Stimulated activated CD4-positive, alpha-beta T cell treated with anti-CD3 and anti-CD28 coated beads, Interleukin-1b, Interleukin-23, amount 100 ng/mL, for 24 hours (primary cell): ENCODE results near the gene EML4.

Experiments
- DNase-seq, 4 experiments: peaks; one replicate each; pipeline ENCODE4 v3.0.0-alpha.2; 2020; ENCODE audit warnings: low read depth in 4 of 4, low spot score in 1 of 4

Gene EML4

GRCh38 chr2:42296226-42296625 lies 127.1 kb downstream of the EML4 start:
- DNase-seq, result no peak

- DNase-seq, result no peak
These were observed 128.3 kb downstream of the EML4 start for GRCh38 chr2:42297322-42297936.

- no peak for DNase-seq
These were observed 129.0 kb downstream of the EML4 start for GRCh38 chr2:42298132-42298531.

GRCh38 chr2:42298996-42299754 lies 130.0 kb downstream of the EML4 start:
- no peak for DNase-seq

GRCh38 chr2:42300527-42300926 lies 131.4 kb downstream of the EML4 start:
- DNase-seq, result no peak

DNA sequence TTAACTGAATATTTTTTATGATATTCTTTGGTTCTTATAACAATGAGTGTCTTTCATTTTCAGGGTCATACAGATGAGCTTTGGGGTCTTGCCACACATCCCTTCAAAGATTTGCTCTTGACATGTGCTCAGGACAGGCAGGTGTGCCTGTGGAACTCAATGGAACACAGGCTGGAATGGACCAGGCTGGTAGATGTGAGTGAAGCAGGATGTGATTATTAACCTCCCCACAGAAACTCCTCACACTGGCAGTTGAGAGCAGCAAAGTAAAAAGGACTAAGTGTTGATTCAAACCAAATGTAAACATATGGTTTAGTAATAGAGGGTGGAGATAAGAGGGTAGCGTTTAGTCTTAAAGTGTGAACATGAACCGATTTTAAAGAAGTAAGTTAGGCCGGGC lies 134.1 kb downstream of the EML4 start:
- no peak for DNase-seq

GRCh38 chr2:42304059-42304713 lies 135.0 kb downstream of the EML4 start:
- no peak for DNase-seq

- DNase-seq, result no peak
These were observed 138.0 kb downstream of the EML4 start for GRCh38 chr2:42307180-42307579.

DNA sequence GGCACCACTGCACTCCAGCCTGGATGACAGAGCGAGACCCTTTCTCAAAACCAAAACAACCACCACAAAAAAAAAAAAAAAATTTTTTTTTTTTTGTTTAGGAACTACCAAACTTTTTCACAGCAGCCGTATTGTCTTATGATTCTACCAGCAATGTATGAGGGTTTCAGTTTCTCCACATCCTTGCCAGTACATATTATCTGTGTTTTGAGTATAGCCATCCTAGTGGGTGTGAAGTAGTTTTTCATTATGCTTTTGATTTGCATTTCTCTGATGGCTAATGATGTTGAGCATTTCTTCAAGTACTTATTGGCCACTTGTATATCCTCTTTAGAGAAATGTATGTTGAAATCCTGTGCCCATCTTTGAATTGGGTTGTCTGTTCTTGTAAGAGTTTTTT lies 140.2 kb downstream of the EML4 start:
- no peak for DNase-seq

DNA sequence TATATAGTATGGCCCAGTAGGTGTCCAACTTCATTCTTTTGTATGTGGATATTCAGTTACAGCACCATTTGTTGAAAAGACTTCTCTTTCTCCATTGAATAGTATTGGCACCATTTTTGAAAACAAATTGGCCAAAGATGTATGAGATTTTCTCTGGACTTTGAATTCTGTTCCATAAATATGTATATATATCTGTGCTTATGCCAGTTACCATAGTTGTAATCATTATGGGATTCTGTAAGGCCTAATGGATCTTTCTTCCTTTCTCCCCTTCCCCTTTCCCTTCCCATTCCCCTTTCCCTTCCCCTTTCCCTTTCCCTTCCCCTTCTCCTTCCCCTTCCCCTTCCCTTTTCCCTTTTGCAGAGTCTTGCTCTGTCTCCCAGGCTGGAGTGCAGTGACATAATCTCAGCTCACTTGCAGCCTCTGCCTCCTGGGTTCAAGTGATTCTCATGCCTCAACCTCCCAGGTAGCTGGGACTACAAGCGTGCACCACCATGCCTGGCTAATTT lies 140.9 kb downstream of the EML4 start:
- DNase-seq, result no peak

DNA sequence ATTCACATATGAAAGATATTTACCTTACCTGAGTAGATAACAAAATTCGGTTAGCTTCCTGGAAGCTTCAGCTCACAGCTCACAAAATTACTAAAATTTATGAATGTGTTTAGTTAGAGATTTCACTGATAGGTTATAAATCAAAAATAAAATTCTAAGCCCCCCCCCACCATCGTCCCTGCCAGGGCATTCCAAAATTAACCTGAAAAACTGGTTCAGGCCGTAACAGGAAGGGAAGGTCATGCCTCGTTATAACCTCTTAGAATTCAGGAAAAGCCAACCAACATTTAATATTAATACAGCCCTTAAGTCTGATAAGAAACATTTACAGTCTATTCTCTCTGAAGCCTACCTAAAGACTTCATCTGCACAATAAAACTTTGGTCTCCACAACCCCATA lies 143.0 kb downstream of the EML4 start:
- no peak for DNase-seq

DNA sequence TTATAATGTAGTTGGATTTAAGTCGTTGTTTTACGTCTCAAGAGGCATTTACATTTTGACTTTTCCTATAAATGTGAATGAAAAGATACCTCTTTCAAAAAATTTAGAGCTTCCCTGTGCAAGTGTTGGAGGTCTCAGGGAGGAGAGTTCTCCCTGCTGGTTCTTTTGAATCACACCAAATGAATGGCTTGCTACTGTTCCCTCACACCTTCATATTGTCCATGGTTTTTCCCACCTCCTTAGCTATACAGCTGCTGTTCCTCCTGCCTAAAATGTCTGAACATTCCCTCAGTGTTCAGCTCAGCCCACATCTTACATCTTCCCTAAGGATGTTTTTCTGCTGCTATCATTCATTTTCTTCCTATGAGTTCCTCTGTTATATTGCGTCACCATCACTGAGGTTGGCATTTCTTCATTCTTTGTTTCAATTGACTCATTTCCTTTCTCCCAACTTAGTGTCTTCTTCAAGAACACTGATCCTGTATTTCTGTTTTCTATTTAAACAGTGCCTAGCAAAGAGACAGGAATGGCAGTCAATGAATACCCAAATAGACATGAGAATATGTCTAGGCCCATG lies 145.8 kb downstream of the EML4 start:
- no peak for DNase-seq

GRCh38 chr2:42315844-42316470 lies 146.8 kb downstream of the EML4 start:
- no peak for DNase-seq

GRCh38 chr2:42316910-42317309 lies 147.8 kb downstream of the EML4 start:
- no peak for DNase-seq

GRCh38 chr2:42317486-42317885 lies 148.3 kb downstream of the EML4 start:
- no peak for DNase-seq

DNA sequence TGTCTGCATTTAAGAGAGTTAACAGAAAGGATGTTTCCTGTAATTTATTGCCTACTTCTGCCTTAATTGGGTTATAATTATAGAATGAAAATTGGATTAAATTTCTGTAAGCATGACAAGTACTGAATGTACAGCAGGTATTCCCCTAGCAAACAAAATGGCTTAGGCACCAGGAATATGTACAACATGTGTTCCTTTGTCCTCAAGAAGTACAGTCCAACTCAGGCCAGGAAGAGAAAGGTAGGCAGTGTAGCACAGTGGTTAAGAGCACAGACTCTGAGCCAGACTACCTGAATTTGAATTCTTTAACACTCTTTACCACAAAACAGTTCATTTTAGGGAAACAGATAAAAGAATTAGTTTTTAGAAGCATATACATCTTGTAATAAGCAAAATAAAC lies 148.8 kb downstream of the EML4 start:
- no peak for DNase-seq

GRCh38 chr2:42319265-42319664 lies 150.1 kb downstream of the EML4 start:
- DNase-seq, result no peak

DNA sequence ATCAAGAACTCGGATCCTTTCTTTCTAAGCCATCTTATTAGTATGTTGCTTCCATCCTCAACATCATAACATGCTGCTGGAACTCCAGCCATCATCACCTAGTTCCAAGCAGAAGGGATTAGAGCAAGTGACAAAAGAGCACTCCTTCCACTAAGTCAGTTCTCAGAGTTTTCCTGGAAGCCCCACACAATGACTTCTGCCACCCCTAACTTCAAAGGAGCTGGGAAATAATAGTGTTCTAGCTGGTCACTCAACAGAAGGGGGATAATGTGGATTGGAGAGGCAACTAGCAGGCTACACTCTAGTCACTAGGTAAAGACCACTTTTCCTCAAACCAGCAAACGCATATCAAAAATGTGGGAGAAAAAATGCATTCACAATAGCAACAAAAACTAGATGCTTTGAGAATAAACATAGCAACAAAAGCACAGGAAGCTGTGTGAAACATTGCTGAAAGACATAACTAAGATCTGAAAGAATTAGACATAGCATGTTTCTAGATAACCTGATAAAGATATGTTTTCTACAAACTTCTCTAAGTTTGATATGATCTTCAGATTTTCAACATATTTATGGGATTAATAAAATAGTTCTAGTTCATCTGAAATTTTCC lies 152.4 kb downstream of the EML4 start:
- DNase-seq, result no peak

- no peak for DNase-seq
These were observed 155.1 kb downstream of the EML4 start for GRCh38 chr2:42324244-42324643.

- no peak for DNase-seq
These were observed 155.8 kb downstream of the EML4 start for GRCh38 chr2:42324949-42325348.

GRCh38 chr2:42325609-42326008 lies 156.5 kb downstream of the EML4 start:
- no peak for DNase-seq
